ENCODE data around the gene CNKSR3.

DNA sequence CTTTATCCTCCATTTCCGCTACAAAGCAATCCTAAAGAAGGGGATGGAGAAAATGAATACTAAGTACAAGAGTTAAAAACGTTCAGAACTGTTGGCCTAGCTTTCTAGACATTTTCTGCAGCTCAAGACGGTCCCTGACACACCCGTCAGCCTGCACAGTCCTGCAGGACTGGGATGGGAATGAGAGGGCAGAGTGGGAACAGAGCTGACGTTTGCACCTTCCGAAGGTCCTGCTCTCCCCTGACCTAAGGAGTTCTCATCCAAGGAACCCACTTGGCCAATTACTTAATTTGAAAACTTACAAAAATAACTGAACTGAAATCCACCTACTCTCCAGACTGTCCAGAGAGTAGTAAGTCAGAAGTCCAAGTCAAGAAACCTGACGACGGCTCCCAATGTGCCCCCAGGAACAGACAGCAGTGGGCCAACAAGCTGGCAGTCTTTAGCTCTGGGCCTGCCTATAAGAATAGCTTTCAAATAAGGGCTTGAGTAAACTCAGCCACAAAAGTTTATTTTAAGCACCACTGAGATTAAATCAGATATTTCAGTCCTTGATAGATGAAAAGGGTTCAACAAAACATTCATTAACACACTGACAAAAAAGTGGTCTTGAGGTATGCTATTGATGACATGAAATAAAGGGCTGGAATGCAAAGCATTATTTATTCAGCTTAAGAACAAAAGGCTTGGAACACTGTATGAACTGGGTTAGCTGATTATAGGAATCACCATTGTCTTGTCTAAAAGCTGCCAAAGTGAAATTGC is 76.8 kb downstream of the CNKSR3 start:
- TF ChIP-seq, protein P1, sequence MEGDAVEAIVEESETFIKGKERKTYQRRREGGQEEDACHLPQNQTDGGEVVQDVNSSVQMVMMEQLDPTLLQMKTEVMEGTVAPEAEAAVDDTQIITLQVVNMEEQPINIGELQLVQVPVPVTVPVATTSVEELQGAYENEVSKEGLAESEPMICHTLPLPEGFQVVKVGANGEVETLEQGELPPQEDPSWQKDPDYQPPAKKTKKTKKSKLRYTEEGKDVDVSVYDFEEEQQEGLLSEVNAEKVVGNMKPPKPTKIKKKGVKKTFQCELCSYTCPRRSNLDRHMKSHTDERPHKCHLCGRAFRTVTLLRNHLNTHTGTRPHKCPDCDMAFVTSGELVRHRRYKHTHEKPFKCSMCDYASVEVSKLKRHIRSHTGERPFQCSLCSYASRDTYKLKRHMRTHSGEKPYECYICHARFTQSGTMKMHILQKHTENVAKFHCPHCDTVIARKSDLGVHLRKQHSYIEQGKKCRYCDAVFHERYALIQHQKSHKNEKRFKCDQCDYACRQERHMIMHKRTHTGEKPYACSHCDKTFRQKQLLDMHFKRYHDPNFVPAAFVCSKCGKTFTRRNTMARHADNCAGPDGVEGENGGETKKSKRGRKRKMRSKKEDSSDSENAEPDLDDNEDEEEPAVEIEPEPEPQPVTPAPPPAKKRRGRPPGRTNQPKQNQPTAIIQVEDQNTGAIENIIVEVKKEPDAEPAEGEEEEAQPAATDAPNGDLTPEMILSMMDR (conservative IDR thresholded peaks at IDR 0.05; ENCODE audit: low read depth, low read length): no peak
- no peak for TF ChIP-seq EZH2 (IDR thresholded peaks at IDR 0.05; ENCODE audit: borderline replicate concordance, low read depth, low read length, poor library complexity, severe bottlenecking)
